ENCODE data around the gene RAPGEF5. TPM values are rescaled to one million over a fixed set of nuclear protein-coding genes. Genes with fewer than 3 reads are reported as not detected.

Gene RAPGEF5
- total RNA-seq, 1 donor, result 1.1 TPM

DNA sequence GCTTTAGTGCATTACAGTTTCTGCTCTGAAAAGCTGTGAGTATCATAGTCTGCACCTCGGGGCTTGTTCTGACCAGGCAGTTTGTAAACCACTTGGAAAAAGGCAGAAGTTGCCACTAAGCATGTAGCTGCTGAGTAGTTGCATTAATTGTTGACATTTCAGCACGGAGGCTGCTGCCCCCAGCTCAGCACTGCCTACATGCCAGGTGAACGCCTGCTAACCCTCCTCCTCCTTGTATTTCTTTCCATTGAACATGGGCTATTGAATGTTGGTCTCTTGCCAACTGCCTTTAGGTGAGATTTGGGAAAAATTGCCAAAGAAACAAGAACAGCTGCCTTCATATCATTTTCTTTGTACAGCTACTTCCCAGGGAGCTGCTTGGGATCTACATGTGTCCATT, 164.2 kb downstream of the RAPGEF5 start:
- peak overlapping the region; percentile 78 for H3K4me2 ChIP-seq (ENCODE audit: insufficient read depth, low read length)
- no peaks in the 10 kb centered on the region for H3K79me2 ChIP-seq (ENCODE audit: insufficient read depth, low read length)
- no peak overlapping the region for H3K4me3 ChIP-seq (ENCODE audit: insufficient read depth, low read length)
- TF ChIP-seq, protein P1, sequence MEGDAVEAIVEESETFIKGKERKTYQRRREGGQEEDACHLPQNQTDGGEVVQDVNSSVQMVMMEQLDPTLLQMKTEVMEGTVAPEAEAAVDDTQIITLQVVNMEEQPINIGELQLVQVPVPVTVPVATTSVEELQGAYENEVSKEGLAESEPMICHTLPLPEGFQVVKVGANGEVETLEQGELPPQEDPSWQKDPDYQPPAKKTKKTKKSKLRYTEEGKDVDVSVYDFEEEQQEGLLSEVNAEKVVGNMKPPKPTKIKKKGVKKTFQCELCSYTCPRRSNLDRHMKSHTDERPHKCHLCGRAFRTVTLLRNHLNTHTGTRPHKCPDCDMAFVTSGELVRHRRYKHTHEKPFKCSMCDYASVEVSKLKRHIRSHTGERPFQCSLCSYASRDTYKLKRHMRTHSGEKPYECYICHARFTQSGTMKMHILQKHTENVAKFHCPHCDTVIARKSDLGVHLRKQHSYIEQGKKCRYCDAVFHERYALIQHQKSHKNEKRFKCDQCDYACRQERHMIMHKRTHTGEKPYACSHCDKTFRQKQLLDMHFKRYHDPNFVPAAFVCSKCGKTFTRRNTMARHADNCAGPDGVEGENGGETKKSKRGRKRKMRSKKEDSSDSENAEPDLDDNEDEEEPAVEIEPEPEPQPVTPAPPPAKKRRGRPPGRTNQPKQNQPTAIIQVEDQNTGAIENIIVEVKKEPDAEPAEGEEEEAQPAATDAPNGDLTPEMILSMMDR (IDR thresholded peaks at IDR 0.05; ENCODE audit: extremely low read depth, low read depth, low read length), result no peak
- no peak overlapping the region for H3K27ac ChIP-seq (ENCODE audit: low read depth, low read length)
- H3K27me3 ChIP-seq (ENCODE audit: insufficient read depth, low read length), result no peaks in the 10 kb centered on the region
- no peak for DNase-seq (ENCODE audit: insufficient read length, low spot score, missing footprints)
- H2AFZ ChIP-seq (ENCODE audit: low read length), result peak overlapping the region; percentile 78
- H4K20me1 ChIP-seq (ENCODE audit: insufficient read depth, low read length), result no peaks in the 10 kb centered on the region
- H3K36me3 ChIP-seq (ENCODE audit: insufficient read depth, low read length), result no peaks in the 10 kb centered on the region
- no peaks in the 10 kb centered on the region for H3K4me1 ChIP-seq (ENCODE audit: insufficient read depth, low read length)
- no peaks in the 10 kb centered on the region for H3K9me3 ChIP-seq (ENCODE audit: low read depth, low read length)

DNA sequence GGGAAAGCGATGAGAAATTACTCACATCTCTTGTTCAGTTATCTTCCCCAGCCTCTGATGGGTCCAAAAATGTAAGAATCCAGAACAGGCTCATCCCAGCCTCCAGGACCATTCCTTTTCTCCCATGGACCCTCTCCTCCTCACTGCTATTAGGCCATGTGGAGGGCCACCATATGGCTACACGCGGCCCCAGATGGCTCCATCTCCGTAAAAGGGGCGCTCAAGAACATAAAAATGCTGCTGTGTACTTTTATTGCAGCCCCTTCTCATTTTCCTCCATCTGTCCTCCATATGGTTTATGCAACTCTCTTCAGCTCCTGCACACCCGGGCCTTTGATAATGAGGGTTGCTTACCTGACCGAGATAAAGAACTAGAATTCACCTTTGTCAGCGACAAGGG, 166.2 kb downstream of the RAPGEF5 start:
- H3K27me3 ChIP-seq (ENCODE audit: insufficient read depth, low read length), result no peaks in the 10 kb centered on the region
- no peaks in the 10 kb centered on the region for H3K36me3 ChIP-seq (ENCODE audit: insufficient read depth, low read length)
- no peaks in the 10 kb centered on the region for H3K4me1 ChIP-seq (ENCODE audit: insufficient read depth, low read length)
- no peak for DNase-seq (ENCODE audit: insufficient read length, low spot score, missing footprints)
- TF ChIP-seq, protein P1 (IDR thresholded peaks at IDR 0.05; ENCODE audit: extremely low read depth, low read depth, low read length), result no peak
- no peaks in the 10 kb centered on the region for H3K9me3 ChIP-seq (ENCODE audit: low read depth, low read length)
- no peak overlapping the region for H3K27ac ChIP-seq (ENCODE audit: low read depth, low read length)
- no peaks in the 10 kb centered on the region for H4K20me1 ChIP-seq (ENCODE audit: insufficient read depth, low read length)
- no peak overlapping the region for H3K4me2 ChIP-seq (ENCODE audit: insufficient read depth, low read length)
- no peaks in the 10 kb centered on the region for H3K79me2 ChIP-seq (ENCODE audit: insufficient read depth, low read length)
- H3K4me3 ChIP-seq (ENCODE audit: insufficient read depth, low read length), result no peak overlapping the region
- H2AFZ ChIP-seq (ENCODE audit: low read length), result no peak overlapping the region

DNA sequence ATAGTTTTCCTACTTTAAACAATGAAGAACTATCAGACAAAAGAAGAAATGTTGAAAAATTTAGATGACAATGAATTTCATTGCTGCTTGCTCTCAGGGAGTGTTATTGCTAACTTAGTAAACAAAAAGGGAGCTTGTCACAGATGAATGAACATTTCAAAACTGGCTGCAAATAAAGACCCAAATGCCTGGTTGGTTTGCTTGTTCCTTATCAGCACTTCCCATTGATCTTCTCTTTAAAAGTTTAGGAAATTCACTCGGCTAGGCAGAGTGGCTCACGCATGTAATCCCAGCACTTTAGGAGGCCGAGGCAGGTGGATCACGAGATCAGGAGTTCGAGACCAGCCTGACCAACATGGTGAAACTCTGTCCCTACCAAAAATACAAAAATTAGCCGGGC, 167.2 kb downstream of the RAPGEF5 start:
- Histone ChIP-seq H3K4me1 (ENCODE audit: insufficient read depth, low read length) (no peaks in the 10 kb centered on the region), H4K20me1 (ENCODE audit: insufficient read depth, low read length) (no peaks in the 10 kb centered on the region), H3K79me2 (ENCODE audit: insufficient read depth, low read length) (no peaks in the 10 kb centered on the region), H3K27me3 (ENCODE audit: insufficient read depth, low read length) (no peaks in the 10 kb centered on the region), H2AFZ (ENCODE audit: low read length) (no peak overlapping the region), H3K4me3 (ENCODE audit: insufficient read depth, low read length) (no peak overlapping the region), H3K27ac (ENCODE audit: low read depth, low read length) (no peak overlapping the region), H3K9me3 (ENCODE audit: low read depth, low read length) (no peaks in the 10 kb centered on the region), H3K4me2 (ENCODE audit: insufficient read depth, low read length) (no peak overlapping the region), H3K36me3 (ENCODE audit: insufficient read depth, low read length) (no peaks in the 10 kb centered on the region)
- no peak for DNase-seq (ENCODE audit: insufficient read length, low spot score, missing footprints)
- TF ChIP-seq, protein P1 (IDR thresholded peaks at IDR 0.05; ENCODE audit: extremely low read depth, low read depth, low read length), result no peak

DNA sequence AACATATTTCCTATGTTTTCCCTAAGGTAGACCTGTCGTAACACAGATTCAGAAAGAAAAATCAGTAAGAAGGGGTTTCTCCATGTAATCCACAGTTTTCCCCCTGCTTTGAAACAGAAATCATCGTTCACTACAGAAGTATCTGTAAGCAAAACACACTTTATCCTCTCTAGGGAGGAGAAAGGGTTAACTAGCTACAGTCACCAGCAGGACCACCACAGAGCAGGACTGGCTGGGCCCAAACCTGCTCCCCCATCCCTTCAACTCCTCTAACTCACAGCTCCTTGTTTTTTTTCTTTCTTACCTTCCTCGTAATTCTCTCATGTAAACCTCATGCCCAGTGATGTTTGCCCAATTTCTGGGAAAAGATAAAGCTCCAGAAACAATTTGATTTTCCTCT, 167.7 kb downstream of the RAPGEF5 start:
- no peak overlapping the region for H3K27ac ChIP-seq (ENCODE audit: low read depth, low read length)
- TF ChIP-seq, protein P1 (IDR thresholded peaks at IDR 0.05; ENCODE audit: extremely low read depth, low read depth, low read length), result no peak
- H4K20me1 ChIP-seq (ENCODE audit: insufficient read depth, low read length), result no peaks in the 10 kb centered on the region
- no peak overlapping the region for H2AFZ ChIP-seq (ENCODE audit: low read length)
- H3K4me1 ChIP-seq (ENCODE audit: insufficient read depth, low read length), result no peaks in the 10 kb centered on the region
- H3K9me3 ChIP-seq (ENCODE audit: low read depth, low read length), result no peaks in the 10 kb centered on the region
- no peak overlapping the region for H3K4me2 ChIP-seq (ENCODE audit: insufficient read depth, low read length)
- no peaks in the 10 kb centered on the region for H3K79me2 ChIP-seq (ENCODE audit: insufficient read depth, low read length)
- DNase-seq (ENCODE audit: insufficient read length, low spot score, missing footprints), result no peak
- H3K27me3 ChIP-seq (ENCODE audit: insufficient read depth, low read length), result no peaks in the 10 kb centered on the region
- no peaks in the 10 kb centered on the region for H3K36me3 ChIP-seq (ENCODE audit: insufficient read depth, low read length)
- no peak overlapping the region for H3K4me3 ChIP-seq (ENCODE audit: insufficient read depth, low read length)

Measured in osteoblast (primary cell).